ENCODE data around the gene GRK1.
"Not testable (repeated sequence)": the region's sequence is repeated elsewhere in the genome, so short reads cannot be mapped to it uniquely, and the experiment has no call there.

GRK1 gene

DNA sequence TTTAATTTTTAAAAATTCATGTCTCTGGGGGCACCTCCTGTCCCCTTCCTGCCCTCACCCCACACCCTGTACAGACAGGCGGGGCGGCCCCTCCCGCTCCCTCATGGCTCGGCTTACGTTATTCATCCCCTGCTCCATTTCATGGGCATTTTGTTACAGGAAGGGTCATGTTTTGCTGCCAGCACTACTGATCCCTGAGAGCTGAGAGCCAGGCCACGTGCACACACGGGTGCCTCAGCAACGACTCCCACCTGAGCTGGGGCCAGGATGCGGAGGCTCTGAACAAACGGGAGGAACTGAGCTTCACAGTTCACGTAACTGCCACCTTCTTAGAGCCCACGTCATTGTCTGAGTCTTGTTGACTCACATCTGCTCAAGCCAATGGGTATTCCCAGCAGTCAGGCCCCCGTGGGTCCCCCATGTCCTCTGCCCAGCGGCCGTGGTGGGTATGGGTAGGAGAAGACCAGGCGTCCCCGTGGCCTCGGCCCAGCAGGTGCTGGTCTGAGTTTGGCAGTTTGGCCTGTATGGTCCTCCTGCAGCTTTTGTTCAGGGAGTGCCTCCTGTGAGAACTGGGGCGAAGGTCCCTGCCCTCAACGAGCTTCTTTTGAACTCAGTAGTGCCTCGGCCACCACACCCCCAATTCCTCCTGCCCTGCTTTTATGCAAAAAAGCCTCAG lies 75.6 kb downstream of the GRK1 start:
- no peak for DNase-seq (ENCODE audit: low read depth in 4 of 4, low spot score in 1 of 4)

DNA sequence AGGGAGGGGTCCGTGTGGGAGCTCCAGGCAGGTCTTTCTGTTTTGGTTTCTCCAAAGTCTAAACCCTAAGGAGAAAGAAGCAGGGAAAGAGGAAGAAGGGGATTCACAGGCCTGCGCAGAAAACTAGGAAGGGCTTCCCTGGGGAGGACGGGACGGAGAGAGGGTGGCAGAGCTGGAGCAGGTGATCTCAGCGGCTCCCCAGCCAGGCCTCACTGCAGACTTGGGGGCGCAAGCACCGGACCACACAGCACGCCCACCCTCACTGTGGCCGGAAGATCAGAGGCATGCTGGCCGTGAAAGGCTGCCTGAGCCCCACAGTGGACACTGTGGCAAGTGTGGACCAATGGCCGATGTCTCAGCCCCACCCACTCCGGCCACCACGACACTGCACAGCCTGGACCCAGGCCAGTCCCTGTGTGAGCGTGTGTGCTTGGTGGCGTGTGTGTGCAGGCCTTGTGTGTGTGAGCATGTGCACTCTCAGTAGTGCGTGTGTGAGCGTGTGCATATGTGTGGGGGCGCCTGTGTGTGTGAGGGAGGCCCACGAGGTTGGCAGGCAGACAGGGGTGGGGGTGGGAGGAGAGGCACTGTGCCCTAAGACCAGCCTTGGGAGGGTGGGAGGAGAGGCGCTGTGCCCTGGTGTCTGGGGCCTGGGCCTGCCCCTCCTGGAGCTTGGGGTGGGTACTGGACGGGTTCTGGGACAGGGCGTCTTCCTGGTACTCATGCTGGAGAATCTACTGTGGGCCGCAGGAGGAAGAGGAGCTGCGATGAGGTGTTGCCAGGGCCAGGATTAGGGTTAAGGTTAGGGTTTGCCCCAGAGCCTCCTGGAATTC lies 76.6 kb downstream of the GRK1 start:
- no peak for DNase-seq (ENCODE audit: low read depth in 4 of 4, low spot score in 1 of 4)

GRCh38 chr13:113744197-113745000 lies 77.4 kb downstream of the GRK1 start:
- no peak for DNase-seq (ENCODE audit: low read depth in 4 of 4, low spot score in 1 of 4)

DNA sequence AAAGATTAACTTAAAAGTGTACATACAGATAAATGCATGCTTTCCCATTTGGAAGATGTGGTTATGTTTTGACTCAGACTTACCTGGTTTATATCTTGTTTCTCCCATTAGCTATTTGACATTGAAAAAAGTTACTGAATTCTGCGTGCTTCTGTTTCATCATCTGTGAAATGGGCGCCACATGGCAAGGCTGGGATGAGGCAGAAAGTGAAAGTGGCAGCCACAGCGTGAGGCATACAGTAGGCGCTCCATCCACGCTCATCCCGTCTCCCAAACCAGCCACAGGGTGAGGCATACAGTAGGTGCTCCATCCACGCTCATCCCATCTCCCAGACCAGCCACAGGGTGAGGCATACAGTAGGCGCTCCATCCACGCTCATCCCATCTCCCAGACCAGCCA lies 78.0 kb downstream of the GRK1 start:
- no peak for DNase-seq (ENCODE audit: low read depth in 4 of 4, low spot score in 1 of 4)

- not testable (repeated sequence) for DNase-seq (ENCODE audit: low read depth in 4 of 4, low spot score in 1 of 4)
Measured at GRCh38 chr13:113745500-113746142, 78.6 kb downstream of the GRK1 start.

DNA sequence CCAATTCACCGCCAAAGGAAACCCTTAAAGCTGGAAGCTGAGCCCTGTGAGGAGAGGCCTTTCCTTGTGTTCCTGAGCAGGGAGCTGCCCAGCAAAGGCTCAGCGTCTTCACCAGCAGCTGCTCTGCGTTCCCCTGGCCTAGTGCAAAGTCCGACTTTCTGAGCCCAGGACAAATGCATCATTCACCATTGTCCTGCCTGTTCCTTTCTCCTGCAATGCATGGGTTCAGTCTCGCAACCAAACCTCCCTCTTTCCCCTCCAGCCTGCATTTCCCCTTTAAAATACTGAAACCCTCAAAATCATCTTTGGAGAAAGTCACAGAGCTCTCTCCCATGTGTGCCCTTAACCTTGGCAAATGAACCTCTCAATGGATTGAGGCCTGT lies 79.1 kb downstream of the GRK1 start:
- DNase-seq (ENCODE audit: low read depth in 4 of 4, low spot score in 1 of 4): no peak

- no peak for DNase-seq (ENCODE audit: low read depth in 4 of 4, low spot score in 1 of 4)
Measured at GRCh38 chr13:113746671-113747070, 79.7 kb downstream of the GRK1 start.

GRCh38 chr13:113747291-113747833 lies 80.3 kb downstream of the GRK1 start:
- no peak for DNase-seq (ENCODE audit: low read depth in 4 of 4, low spot score in 1 of 4)

DNA sequence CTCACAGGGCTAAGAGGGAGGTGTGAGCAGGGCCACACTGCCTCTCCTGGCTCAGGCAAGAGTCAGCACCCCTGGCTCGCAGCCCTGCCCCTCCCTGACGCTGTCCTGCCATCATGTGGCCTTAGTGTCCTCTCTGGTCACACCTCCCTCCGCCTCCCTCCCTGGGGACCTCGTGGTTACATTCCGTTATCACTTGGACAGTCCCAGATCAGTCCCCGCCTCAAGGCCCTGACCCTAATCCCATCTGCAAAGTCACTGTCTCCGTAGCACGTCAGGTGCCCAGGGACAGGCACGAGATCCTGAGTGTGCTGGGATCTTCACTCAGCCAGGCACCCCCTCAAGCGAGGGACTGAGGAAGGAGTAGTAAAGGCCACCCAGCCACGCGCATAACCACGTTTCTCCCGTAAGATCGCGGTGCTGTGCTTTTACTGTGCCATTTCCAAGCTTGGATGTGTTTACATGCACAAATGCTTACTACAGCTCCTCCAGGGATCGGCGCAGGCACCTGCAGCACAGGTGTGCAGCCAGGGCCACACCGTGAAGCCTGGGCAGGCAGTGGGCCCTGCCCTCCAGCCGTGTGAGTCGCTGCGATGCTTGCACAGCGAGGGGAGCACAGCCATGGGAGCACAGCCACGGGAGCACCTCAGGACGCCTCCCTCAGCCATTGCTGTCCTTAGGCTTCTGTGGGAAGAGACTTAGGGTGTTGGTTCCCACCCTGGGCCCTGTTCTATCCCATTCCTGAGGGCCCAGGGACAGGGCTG lies 81.3 kb downstream of the GRK1 start:
- no peak for DNase-seq (ENCODE audit: low read depth in 4 of 4, low spot score in 1 of 4)

GRCh38 chr13:113748862-113749451 lies 81.9 kb downstream of the GRK1 start:
- no peak for DNase-seq (ENCODE audit: low read depth in 4 of 4, low spot score in 1 of 4)

DNA sequence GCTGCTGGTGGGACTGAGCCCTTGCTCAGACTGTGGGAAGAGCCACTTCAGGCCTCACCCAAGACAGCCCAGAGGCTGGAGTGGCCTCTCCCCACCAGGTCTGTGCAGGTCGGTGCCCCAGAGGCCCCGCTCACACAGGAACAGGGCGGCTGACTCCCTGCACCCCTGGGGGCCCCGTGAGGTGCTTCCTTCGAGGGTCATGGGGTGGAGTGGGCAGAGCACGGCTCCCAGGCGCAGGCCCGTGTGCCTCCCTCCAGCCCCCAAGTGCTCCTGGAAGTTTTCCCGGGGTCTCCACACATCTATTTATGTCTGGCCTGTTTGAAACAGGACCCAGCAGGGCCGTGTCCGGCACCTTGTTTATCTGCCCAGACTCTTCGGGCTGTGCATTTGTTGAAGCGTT lies 82.5 kb downstream of the GRK1 start:
- no peak for DNase-seq (ENCODE audit: low read depth in 4 of 4, low spot score in 1 of 4)

- no peak for DNase-seq (ENCODE audit: low read depth in 4 of 4, low spot score in 1 of 4)
Measured at GRCh38 chr13:113749967-113750366, 82.9 kb downstream of the GRK1 start.

DNA sequence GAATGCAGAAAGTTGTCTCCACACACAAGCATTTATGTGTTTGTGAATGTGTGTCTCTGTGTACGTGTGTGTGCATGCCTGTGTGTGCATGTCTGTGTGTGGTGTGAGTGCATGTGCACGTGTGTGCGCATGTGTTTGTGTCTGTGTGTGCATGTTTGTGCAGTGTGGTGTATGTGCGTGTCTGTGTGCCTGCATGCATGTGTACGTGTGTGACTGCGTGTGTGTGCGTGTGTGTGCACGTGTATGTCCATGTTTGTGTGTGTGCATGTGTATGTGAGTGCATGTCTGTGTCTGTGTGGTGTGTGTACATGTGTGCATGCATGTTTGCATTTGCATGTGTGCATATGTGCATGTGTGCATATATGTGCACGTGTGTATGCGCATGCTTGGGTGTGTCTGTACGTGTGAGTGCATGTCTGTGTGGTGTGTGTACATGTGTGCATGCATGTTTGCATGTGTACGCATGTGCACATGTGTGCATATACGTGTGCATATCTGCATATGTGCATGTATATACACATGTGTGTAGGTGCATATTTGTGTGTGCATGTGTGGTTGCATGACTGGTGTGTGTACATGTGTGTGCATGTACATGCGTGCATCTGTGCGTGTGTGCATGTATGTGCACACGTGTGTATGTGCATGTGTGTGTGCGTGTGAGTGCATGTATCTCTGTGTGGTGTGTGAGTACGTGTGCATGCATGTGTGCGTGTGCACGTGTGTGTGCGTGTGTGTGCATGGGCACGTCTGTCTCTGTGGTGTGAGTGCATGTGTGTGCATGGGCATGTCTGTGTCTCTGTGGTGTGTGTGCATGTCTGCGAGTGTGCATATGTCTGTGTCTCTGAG lies 83.8 kb downstream of the GRK1 start:
- DNase-seq (ENCODE audit: low read depth in 4 of 4, low spot score in 1 of 4): no peak

- DNase-seq (ENCODE audit: low read depth in 4 of 4, low spot score in 1 of 4): no peak
Measured at GRCh38 chr13:113751491-113751890, 84.5 kb downstream of the GRK1 start.

GRCh38 chr13:113752211-113752986 lies 85.4 kb downstream of the GRK1 start:
- DNase-seq (ENCODE audit: low read depth in 4 of 4, low spot score in 1 of 4): not testable (repeated sequence)

DNA sequence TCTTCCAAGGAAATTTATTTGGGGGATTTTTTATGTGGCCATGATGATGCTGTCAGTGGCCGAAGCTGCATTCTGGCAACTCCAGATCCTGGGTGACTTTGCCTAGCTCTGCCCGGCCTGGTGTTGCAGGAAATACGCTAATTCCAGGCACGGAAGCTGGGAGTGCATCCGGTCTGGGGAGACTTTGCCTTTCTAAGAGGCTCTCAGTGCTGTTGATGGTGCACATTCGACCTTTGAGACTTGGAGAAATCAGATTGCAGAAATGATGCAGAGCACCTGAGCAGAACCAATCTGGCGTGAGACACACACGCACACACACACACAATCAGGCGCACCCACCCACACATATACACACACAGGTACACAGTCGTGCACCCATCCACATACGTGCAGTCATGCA lies 86.2 kb downstream of the GRK1 start:
- no peak for DNase-seq (ENCODE audit: low read depth in 4 of 4, low spot score in 1 of 4)

GRCh38 chr13:113754242-113754641 lies 87.2 kb downstream of the GRK1 start:
- no peak for DNase-seq (ENCODE audit: low read depth in 4 of 4, low spot score in 1 of 4)

DNA sequence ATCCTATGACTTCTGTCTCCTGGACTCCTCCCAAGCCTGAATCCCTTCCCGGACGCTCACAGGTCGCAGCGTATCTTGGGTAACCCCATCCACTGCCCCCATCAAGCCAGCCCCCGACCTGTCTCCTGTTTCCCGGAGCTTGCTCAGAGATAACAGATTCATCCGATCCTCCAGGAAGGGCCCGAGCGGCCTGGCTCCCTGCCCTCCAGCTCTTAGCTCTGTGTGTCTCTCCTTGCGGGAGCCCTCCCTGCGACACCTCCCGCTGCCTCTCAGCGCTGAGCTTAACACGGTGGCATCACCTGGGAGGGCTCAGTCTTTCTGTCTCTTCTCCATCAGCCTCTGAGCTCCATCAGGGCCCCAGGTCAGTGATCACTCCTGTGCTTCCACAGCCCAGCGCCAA lies 87.7 kb downstream of the GRK1 start:
- DNase-seq (ENCODE audit: low read depth in 4 of 4, low spot score in 1 of 4): no peak

Data from stimulated activated CD4-positive, alpha-beta T cell treated with anti-CD3 and anti-CD28 coated beads, Interleukin-1b, Interleukin-23, amount 100 ng/mL, for 24 hours (primary cell).